Cardiac fibroblast (primary cell): Measurements from ENCODE around the gene TYK2.
A peak's percentile ranks its signal among the peaks of the same experiment; 100 is the strongest.
"Not testable (repeated sequence)": the region's sequence is repeated elsewhere in the genome, so short reads cannot be mapped to it uniquely, and the experiment has no call there.

Source experiments
- DNase-seq, 2 donors: peaks; one replicate each; pipeline versions ENCODE4 v3.0.0 to v3.0.0-alpha.2; 2010; ENCODE audit warnings: low read depth in 2 of 2
- H3K4me3 ChIP-seq, 2 donors: replicated peaks in 1 of 2; 1 replicate in 1 of 2; 2 replicates in 1 of 2; pipeline ENCODE4 v1.5.1; 2011; ENCODE audit warnings: low read depth in 2 of 2, low read length in 2 of 2, mild to moderate bottlenecking in 2 of 2, moderate library complexity in 1 of 2
- TF ChIP-seq, protein P1 (sequence below): IDR thresholded peaks from one replicate; pipeline ENCODE4 v1.5.1; 2011; ENCODE audit warnings: low read depth, mild to moderate bottlenecking, low read length, inconsistent platforms

The TYK2 gene

GRCh38 chr19:10389863-10390262, 9.5 kb upstream of the TYK2 start:
- DNase-seq = no peak
- TF ChIP-seq, protein P1, sequence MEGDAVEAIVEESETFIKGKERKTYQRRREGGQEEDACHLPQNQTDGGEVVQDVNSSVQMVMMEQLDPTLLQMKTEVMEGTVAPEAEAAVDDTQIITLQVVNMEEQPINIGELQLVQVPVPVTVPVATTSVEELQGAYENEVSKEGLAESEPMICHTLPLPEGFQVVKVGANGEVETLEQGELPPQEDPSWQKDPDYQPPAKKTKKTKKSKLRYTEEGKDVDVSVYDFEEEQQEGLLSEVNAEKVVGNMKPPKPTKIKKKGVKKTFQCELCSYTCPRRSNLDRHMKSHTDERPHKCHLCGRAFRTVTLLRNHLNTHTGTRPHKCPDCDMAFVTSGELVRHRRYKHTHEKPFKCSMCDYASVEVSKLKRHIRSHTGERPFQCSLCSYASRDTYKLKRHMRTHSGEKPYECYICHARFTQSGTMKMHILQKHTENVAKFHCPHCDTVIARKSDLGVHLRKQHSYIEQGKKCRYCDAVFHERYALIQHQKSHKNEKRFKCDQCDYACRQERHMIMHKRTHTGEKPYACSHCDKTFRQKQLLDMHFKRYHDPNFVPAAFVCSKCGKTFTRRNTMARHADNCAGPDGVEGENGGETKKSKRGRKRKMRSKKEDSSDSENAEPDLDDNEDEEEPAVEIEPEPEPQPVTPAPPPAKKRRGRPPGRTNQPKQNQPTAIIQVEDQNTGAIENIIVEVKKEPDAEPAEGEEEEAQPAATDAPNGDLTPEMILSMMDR = peak; percentile 32
- no peak overlapping the region for H3K4me3 ChIP-seq

DNA sequence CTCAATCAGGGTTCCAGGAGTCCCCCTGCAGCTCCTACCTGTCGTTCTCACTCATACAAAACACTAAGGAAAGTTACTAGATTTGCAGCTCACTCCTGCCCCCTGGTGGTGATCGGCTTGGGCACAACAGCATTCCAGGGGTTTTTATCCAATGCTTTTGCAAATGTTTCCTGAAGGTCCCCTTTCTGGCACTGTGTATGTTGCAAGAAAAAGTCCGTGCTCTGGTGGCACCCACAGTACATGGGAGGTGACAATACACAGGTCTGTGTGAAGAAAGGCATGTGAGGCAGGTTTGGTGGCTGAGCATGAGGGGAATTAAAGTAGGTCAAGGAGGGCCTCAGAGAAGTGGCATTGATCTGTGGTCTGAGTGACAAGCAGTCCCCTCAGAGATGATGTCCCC, 8.6 kb upstream of the TYK2 start:
- DNase-seq = peak; percentile 85 to 86
- TF ChIP-seq, protein P1 = peak; percentile 94
- no peak overlapping the region for H3K4me3 ChIP-seq

- no peak for DNase-seq
- no peak overlapping the region for H3K4me3 ChIP-seq
- TF ChIP-seq, protein P1 = no peak
These were observed 4.2 kb upstream of the TYK2 start for GRCh38 chr19:10384580-10384979.

- not testable (repeated sequence) for DNase-seq, H3K4me3 ChIP-seq
These were observed 2.8 kb upstream of the TYK2 start for GRCh38 chr19:10383223-10383499.

- H3K4me3 ChIP-seq = peak overlapping the region; percentile 97 to 99
- TF ChIP-seq, protein P1 = no peak
- no peak for DNase-seq
These were observed 476 bp downstream of the TYK2 start for GRCh38 chr19:10379880-10380312.

- no peak overlapping the region for H3K4me3 ChIP-seq
- TF ChIP-seq, protein P1 = no peak
- no peak for DNase-seq
These were observed 2.2 kb downstream of the TYK2 start for GRCh38 chr19:10378124-10378523.

- H3K4me3 ChIP-seq, DNase-seq: not testable (repeated sequence)
These were observed 3.2 kb downstream of the TYK2 start for GRCh38 chr19:10377140-10377640.

DNA sequence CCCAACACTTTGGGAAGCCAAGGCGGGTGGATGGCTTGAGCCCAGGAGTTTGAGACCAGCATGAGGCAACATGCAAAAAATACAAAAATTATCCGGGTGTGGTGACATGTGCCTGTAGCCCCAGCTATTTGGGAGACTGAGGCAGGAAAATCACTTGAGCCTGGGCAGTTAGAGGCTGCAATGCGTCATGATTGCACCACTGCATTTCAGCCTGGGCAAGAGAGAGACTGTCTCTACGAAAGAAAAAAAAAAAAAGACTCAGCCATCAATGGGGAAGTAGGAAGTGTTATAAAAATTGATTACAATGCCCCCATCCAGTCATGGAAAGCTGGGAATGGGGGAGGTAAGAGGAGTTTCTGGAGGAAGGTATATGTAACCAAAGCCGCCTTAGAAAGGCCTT, 5.4 kb downstream of the TYK2 start:
- H3K4me3 ChIP-seq = no peak overlapping the region
- TF ChIP-seq, protein P1 = no peak
- no peak for DNase-seq
